CD4-positive, alpha-beta T cell (primary cell): ENCODE data around the gene PTPRN2. TPM values are rescaled to one million over a fixed set of nuclear protein-coding genes. Genes with fewer than 3 reads are reported as not detected.

Experiments used
- ATAC-seq: fragments of 200-7000 bp; cut with Tn5 transposase; one replicate; pipeline ENCODE4 v1.10.0; 2022; ENCODE audit warnings: mild to moderate bottlenecking; ENCODE audit not compliant: poor library complexity
- CTCF ChIA-PET: fragments of 350-600 bp; sonication (Branson Sonifier 250); formaldehyde crosslinking; loops from one replicate; lab custom pipeline; 2021; ENCODE audit warnings: antibody characterized with exemption, inconsistent platforms; lab: Charles Lee
- POLR2A ChIA-PET: fragments of 350-600 bp; sonication (Branson Sonifier 250); formaldehyde crosslinking; loops from one replicate; lab custom pipeline; 2021; ENCODE audit warnings: antibody characterized with exemption, inconsistent platforms; lab: Charles Lee
- DNase-seq, 14 experiments: peaks; one replicate each; pipeline ENCODE4 v3.0.0-alpha.2; 2013 to 2020; ENCODE audit warnings: mixed read lengths in 2 of 14
- H3K27ac ChIP-seq, 2 donors: one replicate each; pipeline versions ENCODE4 v1.5.1 to v1.7.0; 2013; ENCODE audit warnings: low read length in 2 of 2, low read depth in 1 of 2, mild to moderate bottlenecking in 1 of 2
- H3K27me3 ChIP-seq, 2 experiments: 1 replicate in 1 of 2; 2 replicates in 1 of 2; pipeline versions ENCODE4 v1.6.1 to v1.7.0; 2013; ENCODE audit warnings: low read length in 2 of 2, control low read depth in 1 of 2, mild to moderate bottlenecking in 1 of 2, moderate library complexity in 1 of 2; ENCODE audit not compliant: insufficient read depth in 2 of 2, control insufficient read depth in 1 of 2
- H3K36me3 ChIP-seq: one replicate; pipeline ENCODE4 v1.6.1; 2013; ENCODE audit warnings: low read length, control low read depth; ENCODE audit not compliant: insufficient read depth
- H3K4me1 ChIP-seq: one replicate; pipeline ENCODE4 v1.6.1; 2013; ENCODE audit warnings: low read length, control low read depth; ENCODE audit not compliant: insufficient read depth
- H3K4me3 ChIP-seq: one replicate; pipeline ENCODE4 v1.5.1; 2013; ENCODE audit warnings: mild to moderate bottlenecking, low read length, moderate library complexity
- H3K9me3 ChIP-seq, 2 experiments: 1 replicate in 1 of 2; 2 replicates in 1 of 2; pipeline versions ENCODE4 v1.6.1 to v1.7.0; 2013; ENCODE audit warnings: low read length in 2 of 2, mild to moderate bottlenecking in 2 of 2, control low read depth in 1 of 2, moderate library complexity in 1 of 2; ENCODE audit not compliant: control insufficient read depth in 1 of 2, insufficient read depth in 1 of 2
- H3K27ac Mint-ChIP-seq: one replicate; pipeline ENCODE4 v1.8.0; 2020; ENCODE audit warnings: mixed read lengths
- H3K27me3 Mint-ChIP-seq: one replicate; pipeline ENCODE4 v1.8.0; 2021; ENCODE audit warnings: mixed read lengths
- H3K36me3 Mint-ChIP-seq: one replicate; pipeline ENCODE4 v1.8.0; 2021; ENCODE audit warnings: low read depth, mixed read lengths
- H3K4me1 Mint-ChIP-seq: one replicate; pipeline ENCODE4 v1.8.0; 2021; ENCODE audit warnings: low read depth, mixed read lengths
- H3K4me3 Mint-ChIP-seq: one replicate; pipeline ENCODE4 v1.8.0; 2020; ENCODE audit warnings: mild to moderate bottlenecking, mixed read lengths
- H3K9me3 Mint-ChIP-seq: one replicate; pipeline ENCODE4 v1.8.0; 2020; ENCODE audit warnings: mixed read lengths
- intact Hi-C, 2 experiments: fragments of 100-400 bp; cut with DNase I in 1 of 2; cut with micrococcal nuclease in 1 of 2; formaldehyde crosslinking; loops; one replicate each; pipeline versions ENCODE4 v1.15.1 to v1.9.0; 2023 to 2025; cut with DNase I, micrococcal nuclease
- total RNA-seq, 174 experiments: library from RNA in 2 of 174; stranded (reverse) in 2 of 174; gene quantifications; one replicate each; pipeline ENCODE4 v1.2.3 and lab custom pipeline; 2021 to 2026
- TF ChIP-seq, protein P1 (sequence below): fragments of 200-600 bp; IDR thresholded peaks from one replicate; pipeline ENCODE4 v1.8.0; 2022; ENCODE audit warnings: antibody characterized with exemption, mild to moderate bottlenecking

PTPRN2 gene
- total RNA-seq, 2 experiments from 2014 or later, result 0.34 to 0.44 TPM

GRCh38 chr7:158244430-158244829 is 343.2 kb downstream of the PTPRN2 start:
- no peaks in the 10 kb centered on the region for H3K27me3 ChIP-seq
- no peak for ATAC-seq
- TF ChIP-seq, protein P1, sequence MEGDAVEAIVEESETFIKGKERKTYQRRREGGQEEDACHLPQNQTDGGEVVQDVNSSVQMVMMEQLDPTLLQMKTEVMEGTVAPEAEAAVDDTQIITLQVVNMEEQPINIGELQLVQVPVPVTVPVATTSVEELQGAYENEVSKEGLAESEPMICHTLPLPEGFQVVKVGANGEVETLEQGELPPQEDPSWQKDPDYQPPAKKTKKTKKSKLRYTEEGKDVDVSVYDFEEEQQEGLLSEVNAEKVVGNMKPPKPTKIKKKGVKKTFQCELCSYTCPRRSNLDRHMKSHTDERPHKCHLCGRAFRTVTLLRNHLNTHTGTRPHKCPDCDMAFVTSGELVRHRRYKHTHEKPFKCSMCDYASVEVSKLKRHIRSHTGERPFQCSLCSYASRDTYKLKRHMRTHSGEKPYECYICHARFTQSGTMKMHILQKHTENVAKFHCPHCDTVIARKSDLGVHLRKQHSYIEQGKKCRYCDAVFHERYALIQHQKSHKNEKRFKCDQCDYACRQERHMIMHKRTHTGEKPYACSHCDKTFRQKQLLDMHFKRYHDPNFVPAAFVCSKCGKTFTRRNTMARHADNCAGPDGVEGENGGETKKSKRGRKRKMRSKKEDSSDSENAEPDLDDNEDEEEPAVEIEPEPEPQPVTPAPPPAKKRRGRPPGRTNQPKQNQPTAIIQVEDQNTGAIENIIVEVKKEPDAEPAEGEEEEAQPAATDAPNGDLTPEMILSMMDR, result no peak
- Mint-ChIP-seq H3K27me3 (no peaks in the 10 kb centered on the region), H3K27ac (no peak overlapping the region), H3K36me3 (no peaks in the 10 kb centered on the region), H3K4me1 (no peaks in the 10 kb centered on the region), H3K4me3 (no peak overlapping the region), H3K9me3 (no peaks in the 10 kb centered on the region)
- DNase-seq, result no peak
- POLR2A ChIA-PET, result no interaction called here
- intact Hi-C loops, result no loop called here
- no peaks in the 10 kb centered on the region for H3K4me1 ChIP-seq
- H3K36me3 ChIP-seq, result no peaks in the 10 kb centered on the region
- peaks cover 0 to 42% of the 10 kb centered on the region in 2 experiments for H3K9me3 ChIP-seq
- no peak overlapping the region for H3K27ac ChIP-seq
- CTCF ChIA-PET, result no interaction called here
- no peak overlapping the region for H3K4me3 ChIP-seq

- ATAC-seq, result no peak
- Histone ChIP-seq H3K4me3 (no peak overlapping the region), H3K4me1 (no peaks in the 10 kb centered on the region), H3K36me3 (no peaks in the 10 kb centered on the region), H3K27ac (no peak overlapping the region), H3K9me3 (peaks cover 0 to 40% of the 10 kb centered on the region in 2 experiments), H3K27me3 (no peaks in the 10 kb centered on the region)
- Mint-ChIP-seq H3K9me3 (no peaks in the 10 kb centered on the region), H3K4me3 (no peak overlapping the region), H3K27me3 (no peaks in the 10 kb centered on the region), H3K27ac (no peak overlapping the region), H3K4me1 (no peaks in the 10 kb centered on the region), H3K36me3 (no peaks in the 10 kb centered on the region)
- intact Hi-C loops, result no loop called here
- CTCF ChIA-PET, result no interaction called here
- POLR2A ChIA-PET, result no interaction called here
- TF ChIP-seq, protein P1, result no peak
- DNase-seq, result no peak
Measured at GRCh38 chr7:158241919-158242318, 345.7 kb downstream of the PTPRN2 start.

GRCh38 chr7:158240801-158241200 is 346.8 kb downstream of the PTPRN2 start:
- TF ChIP-seq, protein P1, result no peak
- ChIA-PET CTCF (no interaction called here), POLR2A (no interaction called here)
- H3K9me3 Mint-ChIP-seq, result no peaks in the 10 kb centered on the region
- Histone ChIP-seq H3K27ac (no peak overlapping the region), H3K36me3 (no peaks in the 10 kb centered on the region), H3K4me3 (no peak overlapping the region), H3K9me3 (peaks cover 0 to 41% of the 10 kb centered on the region in 2 experiments), H3K27me3 (no peaks in the 10 kb centered on the region), H3K4me1 (no peaks in the 10 kb centered on the region)
- DNase-seq (no peak), ATAC-seq (no peak)
- H3K27ac Mint-ChIP-seq, result no peak overlapping the region
- H3K36me3 Mint-ChIP-seq, result no peaks in the 10 kb centered on the region
- no peak overlapping the region for H3K4me3 Mint-ChIP-seq
- intact Hi-C loops, result no loop called here
- no peaks in the 10 kb centered on the region for H3K4me1 Mint-ChIP-seq
- H3K27me3 Mint-ChIP-seq, result no peaks in the 10 kb centered on the region
